Measurements from ENCODE around the gene FALEC. TPM values are rescaled to one million over a fixed set of nuclear protein-coding genes. Genes with fewer than 3 reads are reported as not detected.

Gene FALEC
- total and polyA plus RNA-seq, 9 of the 15 experiments (the other 6 are each of a cell fraction or from before 2014, with no cell fraction given): 0.15 to 1.8 (median 0.53) TPM; not detected in 5

DNA sequence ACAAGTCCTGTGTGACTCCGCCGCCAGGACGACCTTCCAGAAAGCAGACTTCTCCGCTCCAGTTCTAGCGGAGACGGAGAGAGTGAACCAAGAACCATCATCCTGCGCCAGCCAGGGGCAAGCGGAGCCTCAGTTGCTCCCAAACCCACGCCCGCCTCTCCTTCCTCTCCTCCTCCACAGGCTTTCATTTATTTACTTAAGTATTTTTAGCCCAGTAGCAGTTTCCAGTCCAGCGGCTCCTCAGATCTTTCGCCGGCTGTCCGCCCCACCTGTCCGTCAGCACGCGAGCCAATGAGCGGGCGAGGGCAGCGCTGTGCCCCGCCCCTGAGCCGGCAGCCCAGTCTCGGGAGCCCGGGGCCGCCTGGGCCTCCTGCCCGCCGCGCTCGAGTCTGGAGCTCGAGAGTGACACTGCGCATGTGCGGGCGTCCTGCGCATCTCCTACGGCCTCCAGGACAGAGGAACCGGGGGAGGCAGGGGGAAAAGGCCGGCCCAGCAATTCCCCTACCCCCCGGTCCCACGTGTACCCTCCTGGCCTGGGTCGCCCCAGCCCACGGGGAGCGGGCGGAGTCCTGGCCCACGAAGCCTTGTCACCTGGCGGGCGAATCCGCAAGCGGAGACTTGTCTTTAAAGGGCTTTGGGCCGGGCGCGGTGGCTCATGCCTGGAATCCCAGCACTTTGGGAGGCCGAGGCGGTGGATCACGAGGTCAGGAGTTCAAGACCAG lies at the start of gene FALEC (continued):
- TF ChIP-seq ZNF232 (CRISPR knock-in tag; IDR thresholded peaks at IDR 0.05) (no peak), HOXB6 (CRISPR knock-in tag; IDR thresholded peaks at IDR 0.05; ENCODE audit: borderline replicate concordance) (no peak), NFATC3 (IDR thresholded peaks at IDR 0.05) (no peak), ZNF224 (CRISPR knock-in tag; IDR thresholded peaks at IDR 0.05) (no peak), MIER1 (IDR thresholded peaks at IDR 0.05; ENCODE audit: low read depth) (no peak), RCOR1 (IDR thresholded peaks at IDR 0.05; ENCODE audit: borderline replicate concordance in 1 of 2, low read depth in 2 of 2, low read length in 2 of 2) (no peak), POU5F1 (IDR thresholded peaks at IDR 0.05; ENCODE audit: borderline replicate concordance, low read depth, low read length, partially characterized antibody) (peak; percentile 33), ZBTB1 (CRISPR knock-in tag; IDR thresholded peaks at IDR 0.05; ENCODE audit: borderline replicate concordance, low read depth) (0 out of 2 replicates have a peak, but pooled peaks have one; percentile 18), MCM3 (IDR thresholded peaks at IDR 0.05) (no peak), XRCC4 (IDR thresholded peaks at IDR 0.05; ENCODE audit: extremely low read depth, insufficient read depth, insufficient read length) (no peak)
- TF ChIP-seq, protein P1, sequence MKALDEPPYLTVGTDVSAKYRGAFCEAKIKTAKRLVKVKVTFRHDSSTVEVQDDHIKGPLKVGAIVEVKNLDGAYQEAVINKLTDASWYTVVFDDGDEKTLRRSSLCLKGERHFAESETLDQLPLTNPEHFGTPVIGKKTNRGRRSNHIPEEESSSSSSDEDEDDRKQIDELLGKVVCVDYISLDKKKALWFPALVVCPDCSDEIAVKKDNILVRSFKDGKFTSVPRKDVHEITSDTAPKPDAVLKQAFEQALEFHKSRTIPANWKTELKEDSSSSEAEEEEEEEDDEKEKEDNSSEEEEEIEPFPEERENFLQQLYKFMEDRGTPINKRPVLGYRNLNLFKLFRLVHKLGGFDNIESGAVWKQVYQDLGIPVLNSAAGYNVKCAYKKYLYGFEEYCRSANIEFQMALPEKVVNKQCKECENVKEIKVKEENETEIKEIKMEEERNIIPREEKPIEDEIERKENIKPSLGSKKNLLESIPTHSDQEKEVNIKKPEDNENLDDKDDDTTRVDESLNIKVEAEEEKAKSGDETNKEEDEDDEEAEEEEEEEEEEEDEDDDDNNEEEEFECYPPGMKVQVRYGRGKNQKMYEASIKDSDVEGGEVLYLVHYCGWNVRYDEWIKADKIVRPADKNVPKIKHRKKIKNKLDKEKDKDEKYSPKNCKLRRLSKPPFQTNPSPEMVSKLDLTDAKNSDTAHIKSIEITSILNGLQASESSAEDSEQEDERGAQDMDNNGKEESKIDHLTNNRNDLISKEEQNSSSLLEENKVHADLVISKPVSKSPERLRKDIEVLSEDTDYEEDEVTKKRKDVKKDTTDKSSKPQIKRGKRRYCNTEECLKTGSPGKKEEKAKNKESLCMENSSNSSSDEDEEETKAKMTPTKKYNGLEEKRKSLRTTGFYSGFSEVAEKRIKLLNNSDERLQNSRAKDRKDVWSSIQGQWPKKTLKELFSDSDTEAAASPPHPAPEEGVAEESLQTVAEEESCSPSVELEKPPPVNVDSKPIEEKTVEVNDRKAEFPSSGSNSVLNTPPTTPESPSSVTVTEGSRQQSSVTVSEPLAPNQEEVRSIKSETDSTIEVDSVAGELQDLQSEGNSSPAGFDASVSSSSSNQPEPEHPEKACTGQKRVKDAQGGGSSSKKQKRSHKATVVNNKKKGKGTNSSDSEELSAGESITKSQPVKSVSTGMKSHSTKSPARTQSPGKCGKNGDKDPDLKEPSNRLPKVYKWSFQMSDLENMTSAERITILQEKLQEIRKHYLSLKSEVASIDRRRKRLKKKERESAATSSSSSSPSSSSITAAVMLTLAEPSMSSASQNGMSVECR (CRISPR knock-in tag; IDR thresholded peaks at IDR 0.05): peak; percentile 82
- TF ChIP-seq, protein P2, sequence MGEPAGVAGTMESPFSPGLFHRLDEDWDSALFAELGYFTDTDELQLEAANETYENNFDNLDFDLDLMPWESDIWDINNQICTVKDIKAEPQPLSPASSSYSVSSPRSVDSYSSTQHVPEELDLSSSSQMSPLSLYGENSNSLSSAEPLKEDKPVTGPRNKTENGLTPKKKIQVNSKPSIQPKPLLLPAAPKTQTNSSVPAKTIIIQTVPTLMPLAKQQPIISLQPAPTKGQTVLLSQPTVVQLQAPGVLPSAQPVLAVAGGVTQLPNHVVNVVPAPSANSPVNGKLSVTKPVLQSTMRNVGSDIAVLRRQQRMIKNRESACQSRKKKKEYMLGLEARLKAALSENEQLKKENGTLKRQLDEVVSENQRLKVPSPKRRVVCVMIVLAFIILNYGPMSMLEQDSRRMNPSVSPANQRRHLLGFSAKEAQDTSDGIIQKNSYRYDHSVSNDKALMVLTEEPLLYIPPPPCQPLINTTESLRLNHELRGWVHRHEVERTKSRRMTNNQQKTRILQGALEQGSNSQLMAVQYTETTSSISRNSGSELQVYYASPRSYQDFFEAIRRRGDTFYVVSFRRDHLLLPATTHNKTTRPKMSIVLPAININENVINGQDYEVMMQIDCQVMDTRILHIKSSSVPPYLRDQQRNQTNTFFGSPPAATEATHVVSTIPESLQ (CRISPR knock-in tag; IDR thresholded peaks at IDR 0.05): no peak
- TF ChIP-seq, protein P3, sequence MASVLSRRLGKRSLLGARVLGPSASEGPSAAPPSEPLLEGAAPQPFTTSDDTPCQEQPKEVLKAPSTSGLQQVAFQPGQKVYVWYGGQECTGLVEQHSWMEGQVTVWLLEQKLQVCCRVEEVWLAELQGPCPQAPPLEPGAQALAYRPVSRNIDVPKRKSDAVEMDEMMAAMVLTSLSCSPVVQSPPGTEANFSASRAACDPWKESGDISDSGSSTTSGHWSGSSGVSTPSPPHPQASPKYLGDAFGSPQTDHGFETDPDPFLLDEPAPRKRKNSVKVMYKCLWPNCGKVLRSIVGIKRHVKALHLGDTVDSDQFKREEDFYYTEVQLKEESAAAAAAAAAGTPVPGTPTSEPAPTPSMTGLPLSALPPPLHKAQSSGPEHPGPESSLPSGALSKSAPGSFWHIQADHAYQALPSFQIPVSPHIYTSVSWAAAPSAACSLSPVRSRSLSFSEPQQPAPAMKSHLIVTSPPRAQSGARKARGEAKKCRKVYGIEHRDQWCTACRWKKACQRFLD (CRISPR knock-in tag; IDR thresholded peaks at IDR 0.05): peak; percentile 24

Measured in K562 (cell line).